CD14-positive monocyte (primary cell): ENCODE results near the gene ALAS1. TPM values are rescaled to one million over a fixed set of nuclear protein-coding genes. Genes with fewer than 3 reads are reported as not detected.
A peak's percentile ranks its signal among the peaks of the same experiment; 100 is the strongest.

Source experiments
- DNase-seq, 3 donors: peaks; one replicate each; pipeline ENCODE4 v3.0.0-alpha.2; 2011 to 2022
- H2AFZ ChIP-seq: 2 replicates; pipeline ENCODE4 v1.6.0; 2012; ENCODE audit warnings: mild to moderate bottlenecking, low read depth, low read length, inconsistent platforms; ENCODE audit not compliant: insufficient read depth, poor library complexity, severe bottlenecking
- H3K27ac ChIP-seq, 2 donors: 1 replicate in 1 of 2; 2 replicates in 1 of 2; pipeline ENCODE4 v1.5.1; 2012 to 2013; ENCODE audit warnings: low read length in 2 of 2, control low read depth in 1 of 2, inconsistent platforms in 1 of 2, low read depth in 1 of 2, mild to moderate bottlenecking in 1 of 2
- H3K27me3 ChIP-seq, 2 donors: one replicate each; pipeline versions ENCODE4 v1.6.0 to v1.6.1; 2011 to 2013; ENCODE audit warnings: low read length in 2 of 2; ENCODE audit not compliant: control insufficient read depth in 2 of 2, insufficient read depth in 2 of 2
- H3K36me3 ChIP-seq, 2 donors: replicated peaks in 1 of 2; 1 replicate in 1 of 2; 2 replicates in 1 of 2; pipeline versions ENCODE4 v1.5.1 to v1.6.1; 2012 to 2013; ENCODE audit warnings: low read length in 2 of 2, control low read depth in 1 of 2, inconsistent platforms in 1 of 2, mild to moderate bottlenecking in 1 of 2; ENCODE audit not compliant: insufficient read depth in 2 of 2, control insufficient read depth in 1 of 2
- H3K4me1 ChIP-seq, 2 donors: 1 replicate in 1 of 2; 2 replicates in 1 of 2; pipeline versions ENCODE4 v1.5.1 to v1.6.1; 2012 to 2013; ENCODE audit warnings: low read length in 2 of 2, control low read depth in 1 of 2, inconsistent platforms in 1 of 2, mild to moderate bottlenecking in 1 of 2, moderate library complexity in 1 of 2; ENCODE audit not compliant: insufficient read depth in 2 of 2, control insufficient read depth in 1 of 2
- H3K4me2 ChIP-seq: replicated peaks from 2 replicates; pipeline ENCODE3; 2012; ENCODE audit warnings: low read length, moderate library complexity, mild to moderate bottlenecking; ENCODE audit not compliant: poor library complexity, severe bottlenecking; ENCODE audit errors: extremely low read depth
- H3K4me3 ChIP-seq, 3 experiments: fragments of 200-600 bp in 1 of 3; sonication (generic) in 1 of 3; replicated peaks in 1 of 3; 1 replicate in 2 of 3; 2 replicates in 1 of 3; pipeline ENCODE4 v1.5.1; 2011 to 2013; ENCODE audit warnings: low read length in 3 of 3, mild to moderate bottlenecking in 3 of 3, control low read depth in 2 of 3, low read depth in 2 of 3, inconsistent platforms in 1 of 3, moderate library complexity in 1 of 3
- H3K79me2 ChIP-seq: 2 replicates; pipeline ENCODE4 v1.6.0; 2012; ENCODE audit warnings: mild to moderate bottlenecking, control low read depth, inconsistent platforms, low read length, moderate library complexity; ENCODE audit not compliant: insufficient read depth
- H3K9ac ChIP-seq: 2 replicates; pipeline ENCODE4 v1.6.0; 2017; ENCODE audit warnings: low read length, mild to moderate bottlenecking; ENCODE audit not compliant: insufficient read depth, poor library complexity, severe bottlenecking
- H3K9me3 ChIP-seq, 2 donors: replicated peaks in 1 of 2; 1 replicate in 1 of 2; 2 replicates in 1 of 2; pipeline versions ENCODE4 v1.5.1 to v1.6.1; 2012 to 2013; ENCODE audit warnings: low read length in 2 of 2, control low read depth in 1 of 2; ENCODE audit not compliant: control insufficient read depth in 1 of 2, insufficient read depth in 1 of 2
- H4K20me1 ChIP-seq: 2 replicates; pipeline ENCODE4 v1.6.0; 2012; ENCODE audit warnings: mild to moderate bottlenecking, low read length, control low read depth, moderate library complexity; ENCODE audit not compliant: insufficient read depth
- H3K27ac Mint-ChIP-seq, 7 donors: one replicate each; pipeline ENCODE4 v1.8.0; 2020; ENCODE audit warnings: mild to moderate bottlenecking in 7 of 7, mixed read lengths in 7 of 7, moderate library complexity in 6 of 7, inconsistent platforms in 2 of 7
- H3K27me3 Mint-ChIP-seq, 3 donors: one replicate each; pipeline ENCODE4 v1.8.0; 2021 to 2022; ENCODE audit warnings: low read depth in 3 of 3, mild to moderate bottlenecking in 3 of 3, mixed read lengths in 3 of 3, moderate library complexity in 3 of 3, inconsistent platforms in 1 of 3
- H3K36me3 Mint-ChIP-seq, 2 donors: one replicate each; pipeline ENCODE4 v1.8.0; 2020; ENCODE audit warnings: mixed read lengths in 2 of 2, inconsistent platforms in 1 of 2, mild to moderate bottlenecking in 1 of 2
- H3K4me1 Mint-ChIP-seq: one replicate; pipeline ENCODE4 v1.8.0; 2020; ENCODE audit warnings: mild to moderate bottlenecking, mixed read lengths
- H3K4me3 Mint-ChIP-seq, 2 donors: one replicate each; pipeline ENCODE4 v1.8.0; 2020; ENCODE audit warnings: mild to moderate bottlenecking in 2 of 2, mixed read lengths in 2 of 2, moderate library complexity in 1 of 2
- H3K9me3 Mint-ChIP-seq, 7 donors: one replicate each; pipeline ENCODE4 v1.8.0; 2020 to 2022; ENCODE audit warnings: mixed read lengths in 7 of 7, mild to moderate bottlenecking in 6 of 7, moderate library complexity in 6 of 7, inconsistent platforms in 2 of 7
- CTCF ChIP-seq: fragments of 200-600 bp; IDR thresholded peaks from one replicate; pipeline ENCODE4 v1.8.0; 2022; ENCODE audit warnings: antibody characterized with exemption, mild to moderate bottlenecking
- whole genome bisulfite sequencing: methylation state at CpG from one replicate; pipeline ENCODE4 v1.1.5; 2013; ENCODE audit warnings: missing lambda C conversion rate; ENCODE audit not compliant: insufficient coverage; 5-methylcytosine and 5-hydroxymethylcytosine counted together
- intact Hi-C, 2 donors: fragments of 100-400 bp; cut with micrococcal nuclease; formaldehyde crosslinking; loops; one replicate each; pipeline versions ENCODE4 v1.15.0 to v1.15.1; 2023
- polyA plus RNA-seq, 3 donors: library from polyadenylated mRNA; depleted of rRNA in 1 of 3; unstranded in 2 of 3; stranded (reverse) in 1 of 3; fragments of 300-500 nt in 2 of 3; fragments of >200 nt in 1 of 3; fragmentation: Illumina TruSeq in 2 of 3; gene quantifications; 1 replicate in 2 of 3; 2 replicates in 1 of 3; pipeline ENCODE4 v1.2.3, GENCODE V29; 2012 to 2021

The ALAS1 gene
- polyA plus RNA-seq, 3 donors, result 20.9 to 84.7 (median 38.7) TPM

GRCh38 chr3:52237006-52237656, 39.2 kb downstream of the ALAS1 start:
- H3K27ac ChIP-seq, result peak overlapping the region; percentile 79 to 91
- peak overlapping the region; percentile 88 to 100 (median 93) for H3K4me3 ChIP-seq
- H3K4me1 Mint-ChIP-seq, result peaks cover 59% of the 10 kb centered on the region
- peaks cover 33 to 41% of the 10 kb centered on the region in 2 donors for H3K36me3 Mint-ChIP-seq
- H3K4me1 ChIP-seq, result peaks cover 49 to 81% of the 10 kb centered on the region in 2 donors
- peak overlapping the region; percentile 83 for H3K9ac ChIP-seq
- H4K20me1 ChIP-seq, result peaks cover 64% of the 10 kb centered on the region
- no peaks in the 10 kb centered on the region for H3K27me3 Mint-ChIP-seq
- no peaks in the 10 kb centered on the region for H3K9me3 ChIP-seq
- no peak overlapping the region for H2AFZ ChIP-seq
- 63% methylated on average over 3 of the region's 6 CpGs for WGBS
- peak overlapping the region; percentile 90 to 97 for H3K4me3 Mint-ChIP-seq
- intact Hi-C loops, result no loop called here
- no peak for TF ChIP-seq CTCF
- H3K27me3 ChIP-seq, result no peaks in the 10 kb centered on the region
- H3K9me3 Mint-ChIP-seq, result peaks cover 0 to 1% (median 0%) of the 10 kb centered on the region in 7 donors
- H3K4me2 ChIP-seq, result peak overlapping the region; percentile 97
- H3K27ac Mint-ChIP-seq, result peak overlapping the region; percentile 91 to 95 (median 92)
- peaks cover 92% of the 10 kb centered on the region for H3K79me2 ChIP-seq
- no peak for DNase-seq
- H3K36me3 ChIP-seq, result peaks cover 31 to 38% of the 10 kb centered on the region in 2 donors

GRCh38 chr3:52237657-52238172, 39.8 kb downstream of the ALAS1 start:
- no peaks in the 10 kb centered on the region for H3K27me3 ChIP-seq
- peaks cover 25 to 33% of the 10 kb centered on the region in 2 donors for H3K36me3 ChIP-seq
- H3K9ac ChIP-seq, result peak overlapping the region; percentile 83
- H3K9me3 ChIP-seq, result no peaks in the 10 kb centered on the region
- Mint-ChIP-seq H3K4me1 (peaks cover 56% of the 10 kb centered on the region), H3K4me3 (peak overlapping the region; percentile 90 to 97), H3K36me3 (peaks cover 33 to 35% of the 10 kb centered on the region in 2 donors), H3K27ac (peak overlapping the region; percentile 91 to 95 (median 92)), H3K27me3 (no peaks in the 10 kb centered on the region), H3K9me3 (peaks cover 0 to 1% (median 0%) of the 10 kb centered on the region in 7 donors)
- peak overlapping the region; percentile 79 to 91 for H3K27ac ChIP-seq
- no peak for TF ChIP-seq CTCF
- H4K20me1 ChIP-seq, result peaks cover 58% of the 10 kb centered on the region
- peaks cover 87% of the 10 kb centered on the region for H3K79me2 ChIP-seq
- H2AFZ ChIP-seq, result peak overlapping the region; percentile 38
- H3K4me1 ChIP-seq, result peaks cover 49 to 77% of the 10 kb centered on the region in 2 donors
- peak overlapping the region; percentile 97 for H3K4me2 ChIP-seq
- peak; percentile 78 to 91 (median 89) for DNase-seq
- peak overlapping the region; percentile 88 to 100 (median 93) for H3K4me3 ChIP-seq
- 0% methylated on average over 7 of the region's 8 CpGs for WGBS
- intact Hi-C loops, result no loop called here
